Fibroblast of villous mesenchyme (primary cell): Measurements from ENCODE around the gene SYN1. TPM values are rescaled to one million over a fixed set of nuclear protein-coding genes. Genes with fewer than 3 reads are reported as not detected.
A peak's percentile ranks its signal among the peaks of the same experiment; 100 is the strongest.

ENCODE experiments used
- DNase-seq: peaks from one replicate; pipeline ENCODE4 v3.0.0-alpha.2; 2010; ENCODE audit warnings: low read depth
- H3K4me3 ChIP-seq: 2 replicates; pipeline ENCODE4 v1.5.1; 2011; ENCODE audit warnings: low read depth, mild to moderate bottlenecking, low read length
- total RNA-seq: library from RNA; depleted of rRNA; stranded (reverse); fragments of >200 nt; gene quantifications from 2 replicates; pipeline ENCODE4 v1.2.3, GENCODE V29; 2012
- TF ChIP-seq, protein P1 (sequence below): IDR thresholded peaks from 2 replicates; pipeline ENCODE4 v1.5.1; 2012; ENCODE audit warnings: low read depth, mild to moderate bottlenecking, low read length; ENCODE audit not compliant: insufficient read depth

The SYN1 gene
- total RNA-seq, 1 donor = not detected

DNA sequence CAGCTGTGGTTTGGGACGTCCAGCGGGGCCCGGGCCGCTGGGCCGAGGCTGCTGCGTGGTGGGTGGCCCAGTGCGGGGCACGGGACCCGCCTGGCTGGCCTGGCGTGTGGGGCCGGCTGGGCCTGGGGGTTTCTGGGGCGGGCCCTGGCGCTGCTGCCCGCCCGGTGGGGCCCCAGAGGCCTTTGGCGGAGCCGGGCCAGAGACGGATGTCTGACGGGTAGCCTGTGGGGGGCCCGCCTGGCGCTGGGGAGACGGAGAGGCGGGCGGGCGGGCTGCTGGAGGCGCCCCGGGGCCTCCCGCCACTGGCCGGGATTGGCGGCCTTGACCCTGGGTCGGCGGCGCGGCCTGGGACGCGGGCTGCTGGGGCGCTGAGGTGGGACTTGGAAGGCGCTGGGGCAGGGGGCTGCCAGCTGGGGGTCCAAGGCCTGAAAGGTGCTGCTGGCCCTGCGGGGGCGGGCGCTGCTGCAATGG lies 45.5 kb downstream of the SYN1 start:
- TF ChIP-seq, protein P1, sequence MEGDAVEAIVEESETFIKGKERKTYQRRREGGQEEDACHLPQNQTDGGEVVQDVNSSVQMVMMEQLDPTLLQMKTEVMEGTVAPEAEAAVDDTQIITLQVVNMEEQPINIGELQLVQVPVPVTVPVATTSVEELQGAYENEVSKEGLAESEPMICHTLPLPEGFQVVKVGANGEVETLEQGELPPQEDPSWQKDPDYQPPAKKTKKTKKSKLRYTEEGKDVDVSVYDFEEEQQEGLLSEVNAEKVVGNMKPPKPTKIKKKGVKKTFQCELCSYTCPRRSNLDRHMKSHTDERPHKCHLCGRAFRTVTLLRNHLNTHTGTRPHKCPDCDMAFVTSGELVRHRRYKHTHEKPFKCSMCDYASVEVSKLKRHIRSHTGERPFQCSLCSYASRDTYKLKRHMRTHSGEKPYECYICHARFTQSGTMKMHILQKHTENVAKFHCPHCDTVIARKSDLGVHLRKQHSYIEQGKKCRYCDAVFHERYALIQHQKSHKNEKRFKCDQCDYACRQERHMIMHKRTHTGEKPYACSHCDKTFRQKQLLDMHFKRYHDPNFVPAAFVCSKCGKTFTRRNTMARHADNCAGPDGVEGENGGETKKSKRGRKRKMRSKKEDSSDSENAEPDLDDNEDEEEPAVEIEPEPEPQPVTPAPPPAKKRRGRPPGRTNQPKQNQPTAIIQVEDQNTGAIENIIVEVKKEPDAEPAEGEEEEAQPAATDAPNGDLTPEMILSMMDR = no peak
- H3K4me3 ChIP-seq = peak overlapping the region; percentile 32
- no peak for DNase-seq

GRCh38 chrX:47573341-47574075 lies 46.1 kb downstream of the SYN1 start:
- peak; percentile 85 for DNase-seq
- H3K4me3 ChIP-seq = peak overlapping the region; percentile 7
- TF ChIP-seq, protein P1 = no peak

DNA sequence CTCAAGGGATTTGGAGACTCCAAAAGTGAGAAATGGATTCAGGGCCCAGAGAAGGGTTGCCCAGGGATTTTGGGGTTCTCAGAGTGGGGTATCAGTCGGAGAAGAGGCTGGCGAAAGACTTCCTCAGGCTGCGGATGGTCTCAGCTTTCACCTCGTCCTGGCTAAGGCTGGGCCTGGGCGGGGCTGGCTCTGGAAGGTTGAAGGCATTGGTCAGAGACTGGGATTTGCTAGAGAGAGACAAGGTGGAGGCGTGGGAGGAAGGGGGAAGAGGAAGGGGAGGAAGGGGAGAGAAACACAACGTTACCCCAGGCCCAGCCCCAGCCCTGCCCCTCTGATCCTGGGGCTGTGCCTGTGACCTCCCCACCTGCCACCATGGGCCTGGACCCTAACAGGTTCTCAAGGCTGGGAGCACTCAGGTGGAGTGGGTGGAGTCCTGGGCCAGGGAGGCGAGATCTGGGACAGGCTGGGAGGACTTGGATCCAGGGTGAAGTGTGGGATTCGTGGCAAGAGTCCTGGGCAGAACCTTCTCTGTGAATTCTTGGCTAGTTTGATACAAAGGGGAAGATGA lies 46.8 kb downstream of the SYN1 start:
- no peak for DNase-seq
- H3K4me3 ChIP-seq = no peak overlapping the region
- TF ChIP-seq, protein P1 = no peak

DNA sequence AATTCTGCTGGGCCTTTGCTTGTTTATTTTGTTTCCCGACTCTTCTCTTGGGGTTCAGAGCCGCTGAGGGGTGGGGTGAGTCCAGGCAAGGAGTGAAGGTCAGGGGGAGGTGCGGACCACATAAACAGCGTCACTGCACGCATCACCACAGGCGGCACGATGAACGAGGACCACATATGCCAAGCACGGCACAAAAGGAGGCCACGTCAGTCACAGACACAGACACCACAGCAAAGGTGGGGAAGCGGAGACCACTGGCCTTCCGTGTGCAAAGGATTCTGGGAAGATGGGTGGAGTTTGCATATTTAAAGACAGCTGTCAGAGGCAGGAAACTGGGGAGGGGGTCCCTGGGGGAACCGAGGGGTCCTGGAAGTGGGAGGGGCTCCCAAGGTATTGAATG lies 47.8 kb downstream of the SYN1 start:
- DNase-seq = no peak
- H3K4me3 ChIP-seq = no peak overlapping the region
- TF ChIP-seq, protein P1 = no peak

DNA sequence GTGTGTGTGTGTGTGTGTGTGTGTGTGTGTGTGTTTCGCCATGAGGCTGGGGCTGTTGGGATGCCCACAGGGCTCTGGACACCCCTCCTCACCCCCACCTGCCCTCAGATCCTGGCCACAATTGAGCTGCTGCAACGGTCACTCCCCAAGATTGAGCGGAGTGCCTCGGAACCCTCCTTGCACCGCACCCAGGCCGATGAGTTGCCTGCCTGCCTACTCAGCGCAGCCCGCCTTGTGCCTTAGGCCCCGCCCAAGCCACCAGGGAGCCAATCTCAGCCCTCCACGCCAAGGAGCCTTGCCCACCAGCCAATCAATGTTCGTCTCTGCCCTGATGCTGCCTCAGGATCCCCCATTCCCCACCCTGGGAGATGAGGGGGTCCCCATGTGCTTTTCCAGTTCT lies 48.4 kb downstream of the SYN1 start:
- TF ChIP-seq, protein P1 = no peak
- no peak for DNase-seq
- no peak overlapping the region for H3K4me3 ChIP-seq

DNA sequence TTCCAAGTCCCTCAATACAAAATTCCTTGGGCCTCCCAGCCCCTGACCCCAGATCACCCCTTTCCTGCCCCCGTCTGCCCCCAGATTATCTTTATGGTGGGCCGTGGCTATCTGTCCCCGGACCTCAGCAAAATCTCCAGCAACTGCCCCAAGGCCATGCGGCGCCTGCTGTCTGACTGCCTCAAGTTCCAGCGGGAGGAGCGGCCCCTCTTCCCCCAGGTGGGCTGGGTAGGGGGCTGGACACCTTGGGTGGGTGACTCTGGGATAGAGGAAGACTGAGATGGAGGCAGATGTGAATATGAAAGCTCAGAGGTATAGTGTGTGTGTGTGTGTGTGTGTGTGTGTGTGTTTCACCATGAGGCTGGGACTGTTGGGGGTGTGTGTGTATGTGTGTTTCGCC lies 48.9 kb downstream of the SYN1 start:
- TF ChIP-seq, protein P1 = no peak
- H3K4me3 ChIP-seq = no peak overlapping the region
- DNase-seq = no peak
